PC-3 (cell line): ENCODE data around the gene VASH1.

Experiments
- EZH2 ChIP-seq: fragments of 300-600 bp; sonication (generic); IDR thresholded peaks from one replicate; pipeline ENCODE4 v1.6.1; 2017; ENCODE audit warnings: antibody characterized with exemption, mild to moderate bottlenecking, low read length; ENCODE audit not compliant: unreplicated experiment
- EZH2phosphoT487 ChIP-seq: fragments of 300-600 bp; sonication (generic); IDR thresholded peaks from 2 replicates; pipeline ENCODE4 v1.6.1; 2018; ENCODE audit warnings: mild to moderate bottlenecking, antibody characterized with exemption, low read length, borderline replicate concordance
- TF ChIP-seq, protein P1 (sequence below): fragments of 300-600 bp; sonication (generic); conservative IDR thresholded peaks from 2 replicates; pipeline ENCODE4 v1.5.1; 2017; ENCODE audit warnings: antibody characterized with exemption, low read depth, mild to moderate bottlenecking, low read length

- TF ChIP-seq, protein P1, sequence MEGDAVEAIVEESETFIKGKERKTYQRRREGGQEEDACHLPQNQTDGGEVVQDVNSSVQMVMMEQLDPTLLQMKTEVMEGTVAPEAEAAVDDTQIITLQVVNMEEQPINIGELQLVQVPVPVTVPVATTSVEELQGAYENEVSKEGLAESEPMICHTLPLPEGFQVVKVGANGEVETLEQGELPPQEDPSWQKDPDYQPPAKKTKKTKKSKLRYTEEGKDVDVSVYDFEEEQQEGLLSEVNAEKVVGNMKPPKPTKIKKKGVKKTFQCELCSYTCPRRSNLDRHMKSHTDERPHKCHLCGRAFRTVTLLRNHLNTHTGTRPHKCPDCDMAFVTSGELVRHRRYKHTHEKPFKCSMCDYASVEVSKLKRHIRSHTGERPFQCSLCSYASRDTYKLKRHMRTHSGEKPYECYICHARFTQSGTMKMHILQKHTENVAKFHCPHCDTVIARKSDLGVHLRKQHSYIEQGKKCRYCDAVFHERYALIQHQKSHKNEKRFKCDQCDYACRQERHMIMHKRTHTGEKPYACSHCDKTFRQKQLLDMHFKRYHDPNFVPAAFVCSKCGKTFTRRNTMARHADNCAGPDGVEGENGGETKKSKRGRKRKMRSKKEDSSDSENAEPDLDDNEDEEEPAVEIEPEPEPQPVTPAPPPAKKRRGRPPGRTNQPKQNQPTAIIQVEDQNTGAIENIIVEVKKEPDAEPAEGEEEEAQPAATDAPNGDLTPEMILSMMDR, result no peak
- TF ChIP-seq EZH2phosphoT487 (no peak), EZH2 (no peak)
Observed at GRCh38 chr14:76782885-76783566, 21.8 kb downstream of the VASH1 start.
